SK-N-SH (cell line): ENCODE measurements around the gene SKI. TPM values are rescaled to one million over a fixed set of nuclear protein-coding genes. Genes with fewer than 3 reads are reported as not detected.
A peak's percentile ranks its signal among the peaks of the same experiment; 100 is the strongest.

ENCODE experiments used
- CTCF ChIA-PET: fragments of 300-600, 350-600 bp; formaldehyde crosslinking; extraction: SDS; loops from one replicate; lab custom pipeline; 2021; lab: Yijun Ruan, JAX
- POLR2A ChIA-PET: fragments of 350-600 bp; sonication (Branson Sonifier 250); formaldehyde crosslinking; extraction: SDS; loops from one replicate; lab custom pipeline; 2020; ENCODE audit warnings: antibody characterized with exemption, inconsistent platforms; lab: Yijun Ruan, JAX
- DNase-seq: peaks from one replicate; pipeline ENCODE4 v3.0.0; 2012
- H2AFZ ChIP-seq: fragments of 200-600 bp; sonication (generic); 2 replicates; pipeline ENCODE4 v1.8.1; 2016; ENCODE audit warnings: antibody characterized with exemption, mild to moderate bottlenecking, low read depth
- H3F3A ChIP-seq: fragments of 200-600 bp; sonication (generic); replicated peaks from 2 replicates; pipeline ENCODE3; 2016; ENCODE audit warnings: antibody characterized with exemption, mild to moderate bottlenecking; ENCODE audit not compliant: insufficient read depth
- H3K27ac ChIP-seq, 2 experiments: fragments of 200-500 bp in 1 of 2; fragments of 200-600 bp in 1 of 2; sonication (Bioruptor generic) in 1 of 2; sonication (generic), shearing (Covaris generic) in 1 of 2; 2 replicates each; pipeline versions ENCODE4 v1.5.1 to v1.6.1; 2014 to 2016; ENCODE audit warnings: low read depth in 2 of 2, inconsistent platforms in 1 of 2, low read length in 1 of 2, mild to moderate bottlenecking in 1 of 2, mixed read lengths in 1 of 2
- H3K27me3 ChIP-seq: fragments of 200-600 bp; sonication (generic), shearing (Covaris generic); 2 replicates; pipeline ENCODE4 v1.6.1; 2016; ENCODE audit warnings: mixed run types; ENCODE audit not compliant: insufficient read depth
- H3K36me3 ChIP-seq, 2 experiments: fragments of 200-500 bp in 1 of 2; fragments of 200-600 bp in 1 of 2; sonication (Bioruptor generic) in 1 of 2; sonication (generic) in 1 of 2; replicated peaks in 1 of 2; 2 replicates each; pipeline versions ENCODE3 to v1.5.1; 2014 to 2016; ENCODE audit warnings: low read length in 1 of 2, mild to moderate bottlenecking in 1 of 2; ENCODE audit not compliant: insufficient read depth in 2 of 2, control insufficient read depth in 1 of 2
- H3K4me1 ChIP-seq, 2 experiments: fragments of 200-500 bp in 1 of 2; fragments of 200-600 bp in 1 of 2; sonication (Bioruptor generic) in 1 of 2; sonication (generic), shearing (Covaris generic) in 1 of 2; 2 replicates each; pipeline versions ENCODE4 v1.5.1 to v1.6.1; 2014 to 2016; ENCODE audit warnings: low read depth in 1 of 2, low read length in 1 of 2, mixed run types in 1 of 2; ENCODE audit not compliant: insufficient read depth in 2 of 2, control insufficient read depth in 1 of 2
- H3K4me2 ChIP-seq: fragments of 200-600 bp; sonication (generic), shearing (Covaris generic); 2 replicates; pipeline ENCODE4 v1.6.1; 2017; ENCODE audit warnings: mixed run types
- H3K4me3 ChIP-seq, 2 experiments: fragments of 200-500 bp in 1 of 2; fragments of 200-600 bp in 1 of 2; sonication (Bioruptor generic) in 1 of 2; sonication (generic), shearing (Covaris generic) in 1 of 2; 2 replicates each; pipeline versions ENCODE4 v1.5.1 to v1.8.1; 2014 to 2016; ENCODE audit warnings: low read depth in 2 of 2, inconsistent platforms in 1 of 2, low read length in 1 of 2, mild to moderate bottlenecking in 1 of 2, mixed read lengths in 1 of 2, moderate library complexity in 1 of 2
- H3K79me2 ChIP-seq: fragments of 200-600 bp; sonication (generic); 2 replicates; pipeline ENCODE4 v1.8.1; 2017; ENCODE audit warnings: mild to moderate bottlenecking; ENCODE audit not compliant: insufficient read depth
- H3K9ac ChIP-seq: fragments of 200-600 bp; sonication (generic); 2 replicates; pipeline ENCODE4 v1.6.1; 2017; ENCODE audit warnings: mixed run types
- H3K9me2 ChIP-seq: fragments of 200-600 bp; sonication (generic); 2 replicates; pipeline ENCODE4 v1.6.1; 2017; ENCODE audit warnings: mixed run types
- H3K9me3 ChIP-seq: fragments of 200-600 bp; sonication (generic); 2 replicates; pipeline ENCODE4 v1.6.1; 2017; ENCODE audit warnings: mixed run types, mild to moderate bottlenecking, moderate library complexity
- H4K20me1 ChIP-seq: fragments of 200-600 bp; sonication (generic); 2 replicates; pipeline ENCODE4 v1.6.1; 2017; ENCODE audit warnings: mild to moderate bottlenecking, mixed run types; ENCODE audit not compliant: insufficient read depth
- CHD2 ChIP-seq: fragments of 150-350 bp; IDR thresholded peaks from 2 replicates; pipeline ENCODE4 v1.6.1; 2018; ENCODE audit warnings: low read length; ENCODE audit not compliant: partially characterized antibody
- ELF1 ChIP-seq: IDR thresholded peaks from 2 replicates; pipeline ENCODE4 v1.4.0; 2012
- EZH2phosphoT487 ChIP-seq: fragments of 200-600 bp; sonication (generic); IDR thresholded peaks from 2 replicates; pipeline ENCODE4 v1.6.1; 2017; ENCODE audit warnings: low read depth, mixed run types, mild to moderate bottlenecking, antibody characterized with exemption, moderate library complexity, borderline replicate concordance
- FOXJ3 ChIP-seq: sonication (generic); formaldehyde crosslinking; IDR thresholded peaks from 2 replicates; pipeline ENCODE4 v1.5.1; 2020; ENCODE audit warnings: mild to moderate bottlenecking, missing genetic modification reagents
- FOXM1 ChIP-seq: IDR thresholded peaks from 2 replicates; pipeline ENCODE4 v1.4.0; 2012; ENCODE audit warnings: low read depth, mild to moderate bottlenecking
- GABPA ChIP-seq: IDR thresholded peaks from 2 replicates; pipeline ENCODE4 v1.4.0; 2012; ENCODE audit warnings: low read depth, mild to moderate bottlenecking
- GATA2 ChIP-seq: sonication (generic); formaldehyde crosslinking; IDR thresholded peaks from 2 replicates; pipeline ENCODE4 v1.5.0; 2020; ENCODE audit warnings: mild to moderate bottlenecking, missing genetic modification reagents
- NRF1 ChIP-seq: IDR thresholded peaks from 2 replicates; pipeline ENCODE4 v1.6.1; 2012; ENCODE audit warnings: low read depth, mild to moderate bottlenecking, low read length
- RFX5 ChIP-seq: IDR thresholded peaks from 2 replicates; pipeline ENCODE4 v1.6.1; 2012; ENCODE audit warnings: mild to moderate bottlenecking, improper control_type of control experiment, low read length
- RXRA ChIP-seq: IDR thresholded peaks from 2 replicates; pipeline ENCODE4 v1.4.0; 2012; ENCODE audit warnings: low read depth, mild to moderate bottlenecking, borderline replicate concordance
- TAF1 ChIP-seq: IDR thresholded peaks from 2 replicates; pipeline ENCODE4 v1.6.1; 2012; ENCODE audit warnings: low read depth, mild to moderate bottlenecking, low read length, moderate library complexity, borderline replicate concordance
- YY1 ChIP-seq: IDR thresholded peaks from 2 replicates; pipeline ENCODE4 v1.4.0; 2012; ENCODE audit warnings: low read depth, mild to moderate bottlenecking
- WGBS: methylation state at CpG from one replicate; pipeline ENCODE4 v1.1.6; 2017; ENCODE audit warnings: low lambda C conversion rate; 5-methylcytosine and 5-hydroxymethylcytosine counted together
- polyA plus RNA-seq, 3 experiments: library from polyadenylated mRNA; depleted of rRNA; stranded (reverse); fragments of >200 nt; gene quantifications; 2 replicates each; pipeline ENCODE4 v1.2.3, GENCODE V29; 2012
- TF ChIP-seq, protein P1 (sequence below): fragments of 150-350 bp; IDR thresholded peaks from 2 replicates; pipeline ENCODE4 v1.6.1; 2017; ENCODE audit warnings: antibody characterized with exemption, low read length, low read depth, borderline replicate concordance
- TF ChIP-seq, protein P2 (sequence below): IDR thresholded peaks from 2 replicates; pipeline ENCODE4 v1.4.0; 2012; ENCODE audit warnings: low read depth, borderline replicate concordance
- TF ChIP-seq, protein P3 (sequence below): fragments of 200-600 bp; sonication (generic); IDR thresholded peaks from 2 replicates; pipeline ENCODE4 v1.6.1; 2017; ENCODE audit warnings: antibody characterized with exemption, mild to moderate bottlenecking, moderate library complexity
- TF ChIP-seq, protein P4 (sequence below): IDR thresholded peaks from 2 replicates; pipeline ENCODE4; 2012
- TF ChIP-seq, protein P5 (sequence below): IDR thresholded peaks from 2 replicates; pipeline ENCODE4 v1.6.1; 2012; ENCODE audit warnings: mild to moderate bottlenecking, low read depth, low read length, moderate library complexity

SKI gene
- polyA plus RNA-seq, 1 of the 3 experiments (the other 2 are of a cell fraction) = 7.2 TPM

DNA sequence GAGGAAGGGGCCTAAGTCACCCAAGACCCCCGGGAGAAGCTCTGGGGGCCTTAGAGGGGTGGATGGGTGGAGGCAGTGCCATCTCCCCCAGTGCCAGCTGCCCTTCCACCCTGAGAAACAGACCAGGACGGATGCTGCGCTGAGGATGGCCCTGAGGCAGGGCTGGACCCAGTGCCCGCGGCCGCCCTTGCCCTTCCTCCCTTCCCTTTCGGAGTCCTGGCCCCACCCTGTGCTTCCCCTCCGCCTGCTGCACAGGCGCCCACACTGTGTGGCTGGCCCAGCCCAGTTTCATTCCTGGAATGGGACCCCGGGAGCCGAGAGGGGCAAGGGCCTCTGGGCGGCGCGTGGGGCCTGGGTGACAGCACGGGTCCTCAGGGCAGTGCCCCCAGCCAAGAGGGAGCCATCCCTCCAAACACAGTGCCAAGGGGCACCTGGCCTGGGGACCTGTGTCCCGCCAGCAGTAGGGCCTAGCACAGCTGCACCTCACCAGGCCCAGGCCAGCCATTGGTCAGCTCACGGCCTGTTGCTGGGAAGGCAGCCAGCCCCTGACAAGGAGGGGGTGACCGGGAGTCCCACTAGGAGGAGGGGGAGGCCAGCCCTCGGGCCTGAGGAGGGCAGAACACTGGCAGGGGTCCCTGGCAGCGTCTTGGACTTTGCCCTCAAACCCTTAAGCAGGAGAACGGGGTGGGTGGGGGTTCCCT is 13.4 kb upstream of the SKI start:
- POLR2A ChIA-PET = no interaction called here
- H3K4me2 ChIP-seq = no peak overlapping the region
- peaks cover 15 to 32% of the 10 kb centered on the region in 2 experiments; a peak in 2 of 4 replicates for H3K4me1 ChIP-seq
- no peak overlapping the region for H2AFZ ChIP-seq
- H3K36me3 ChIP-seq = no peaks in the 10 kb centered on the region
- H3K79me2 ChIP-seq = no peaks in the 10 kb centered on the region
- no peaks in the 10 kb centered on the region for H3K9me3 ChIP-seq
- H3K9me2 ChIP-seq = no peaks in the 10 kb centered on the region
- WGBS = 67% methylated on average over 3 of the region's 21 CpGs
- H3F3A ChIP-seq = peaks cover 11% of the 10 kb centered on the region
- peak; percentile 73 for DNase-seq
- TF ChIP-seq ELF1 = no peak
- TF ChIP-seq GATA2 (CRISPR knock-in tag) = no peak
- peak; percentile 82 for TF ChIP-seq RFX5
- CTCF ChIA-PET = interaction anchor here (0.9 to 1.0 kb wide), 2 partner anchors 20 to 167 kb away, joined by 3 to 4 read pairs; no protein-coding TSS in a partner anchor
- no peaks in the 10 kb centered on the region for H4K20me1 ChIP-seq
- no peak overlapping the region for H3K4me3 ChIP-seq
- H3K27me3 ChIP-seq = no peaks in the 10 kb centered on the region
- H3K27ac ChIP-seq = peak overlapping the region in 1 of 2 experiments; percentile 53; a peak in 1 of 4 replicates
- no peak overlapping the region for H3K9ac ChIP-seq

DNA sequence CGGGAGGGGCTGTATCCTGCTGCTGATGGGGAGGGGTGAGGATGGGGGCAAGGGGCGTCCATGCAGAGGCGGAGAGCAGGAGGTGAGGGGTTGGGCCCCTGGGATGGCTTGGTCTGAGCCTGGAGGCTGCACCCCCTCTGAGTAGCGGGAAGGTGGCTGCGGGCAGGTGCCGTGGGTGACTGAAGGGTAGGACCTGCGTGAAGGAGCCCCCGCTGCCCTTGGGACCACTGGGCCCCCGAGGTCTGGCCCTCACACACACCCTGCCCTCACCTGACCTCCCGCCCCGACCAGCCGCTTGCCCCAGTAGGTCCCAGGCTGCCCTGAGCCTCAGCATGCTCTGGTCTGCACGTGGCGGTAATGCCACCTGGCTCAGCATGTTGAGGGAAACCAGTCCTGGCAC is 12.8 kb upstream of the SKI start:
- no peaks in the 10 kb centered on the region for H4K20me1 ChIP-seq
- no peak overlapping the region for H2AFZ ChIP-seq
- no peaks in the 10 kb centered on the region for H3K79me2 ChIP-seq
- H3K9ac ChIP-seq = no peak overlapping the region
- no peak for DNase-seq
- H3K4me1 ChIP-seq = peaks cover 15 to 30% of the 10 kb centered on the region in 2 experiments; a peak in 2 of 4 replicates
- WGBS = 96% methylated on average over 7 of the region's 14 CpGs
- H3K9me2 ChIP-seq = no peaks in the 10 kb centered on the region
- H3K4me2 ChIP-seq = no peak overlapping the region
- no peak overlapping the region for H3K4me3 ChIP-seq
- ChIA-PET CTCF (interaction anchor here (1.1 to 1.5 kb wide), 2 partner anchors 41 to 166 kb away, joined by 3 to 9 read pairs; no protein-coding TSS in a partner anchor), POLR2A (no interaction called here)
- H3K36me3 ChIP-seq = no peaks in the 10 kb centered on the region
- H3K9me3 ChIP-seq = no peaks in the 10 kb centered on the region
- no peaks in the 10 kb centered on the region for H3K27me3 ChIP-seq
- no peak overlapping the region for H3K27ac ChIP-seq
- peaks cover 11% of the 10 kb centered on the region for H3F3A ChIP-seq
- TF ChIP-seq CHD2 (no peak), RXRA (no peak), YY1 (no peak), FOXM1 (no peak), TAF1 (no peak), EZH2phosphoT487 (no peak), RFX5 (no peak), FOXJ3 (CRISPR knock-in tag) (no peak), NRF1 (no peak), GABPA (no peak)
- TF ChIP-seq, protein P1, sequence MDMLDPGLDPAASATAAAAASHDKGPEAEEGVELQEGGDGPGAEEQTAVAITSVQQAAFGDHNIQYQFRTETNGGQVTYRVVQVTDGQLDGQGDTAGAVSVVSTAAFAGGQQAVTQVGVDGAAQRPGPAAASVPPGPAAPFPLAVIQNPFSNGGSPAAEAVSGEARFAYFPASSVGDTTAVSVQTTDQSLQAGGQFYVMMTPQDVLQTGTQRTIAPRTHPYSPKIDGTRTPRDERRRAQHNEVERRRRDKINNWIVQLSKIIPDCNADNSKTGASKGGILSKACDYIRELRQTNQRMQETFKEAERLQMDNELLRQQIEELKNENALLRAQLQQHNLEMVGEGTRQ = no peak
- TF ChIP-seq, protein P2, sequence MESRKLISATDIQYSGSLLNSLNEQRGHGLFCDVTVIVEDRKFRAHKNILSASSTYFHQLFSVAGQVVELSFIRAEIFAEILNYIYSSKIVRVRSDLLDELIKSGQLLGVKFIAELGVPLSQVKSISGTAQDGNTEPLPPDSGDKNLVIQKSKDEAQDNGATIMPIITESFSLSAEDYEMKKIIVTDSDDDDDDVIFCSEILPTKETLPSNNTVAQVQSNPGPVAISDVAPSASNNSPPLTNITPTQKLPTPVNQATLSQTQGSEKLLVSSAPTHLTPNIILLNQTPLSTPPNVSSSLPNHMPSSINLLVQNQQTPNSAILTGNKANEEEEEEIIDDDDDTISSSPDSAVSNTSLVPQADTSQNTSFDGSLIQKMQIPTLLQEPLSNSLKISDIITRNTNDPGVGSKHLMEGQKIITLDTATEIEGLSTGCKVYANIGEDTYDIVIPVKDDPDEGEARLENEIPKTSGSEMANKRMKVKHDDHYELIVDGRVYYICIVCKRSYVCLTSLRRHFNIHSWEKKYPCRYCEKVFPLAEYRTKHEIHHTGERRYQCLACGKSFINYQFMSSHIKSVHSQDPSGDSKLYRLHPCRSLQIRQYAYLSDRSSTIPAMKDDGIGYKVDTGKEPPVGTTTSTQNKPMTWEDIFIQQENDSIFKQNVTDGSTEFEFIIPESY = no peak
- TF ChIP-seq, protein P3, sequence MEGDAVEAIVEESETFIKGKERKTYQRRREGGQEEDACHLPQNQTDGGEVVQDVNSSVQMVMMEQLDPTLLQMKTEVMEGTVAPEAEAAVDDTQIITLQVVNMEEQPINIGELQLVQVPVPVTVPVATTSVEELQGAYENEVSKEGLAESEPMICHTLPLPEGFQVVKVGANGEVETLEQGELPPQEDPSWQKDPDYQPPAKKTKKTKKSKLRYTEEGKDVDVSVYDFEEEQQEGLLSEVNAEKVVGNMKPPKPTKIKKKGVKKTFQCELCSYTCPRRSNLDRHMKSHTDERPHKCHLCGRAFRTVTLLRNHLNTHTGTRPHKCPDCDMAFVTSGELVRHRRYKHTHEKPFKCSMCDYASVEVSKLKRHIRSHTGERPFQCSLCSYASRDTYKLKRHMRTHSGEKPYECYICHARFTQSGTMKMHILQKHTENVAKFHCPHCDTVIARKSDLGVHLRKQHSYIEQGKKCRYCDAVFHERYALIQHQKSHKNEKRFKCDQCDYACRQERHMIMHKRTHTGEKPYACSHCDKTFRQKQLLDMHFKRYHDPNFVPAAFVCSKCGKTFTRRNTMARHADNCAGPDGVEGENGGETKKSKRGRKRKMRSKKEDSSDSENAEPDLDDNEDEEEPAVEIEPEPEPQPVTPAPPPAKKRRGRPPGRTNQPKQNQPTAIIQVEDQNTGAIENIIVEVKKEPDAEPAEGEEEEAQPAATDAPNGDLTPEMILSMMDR = no peak
- TF ChIP-seq, protein P4, sequence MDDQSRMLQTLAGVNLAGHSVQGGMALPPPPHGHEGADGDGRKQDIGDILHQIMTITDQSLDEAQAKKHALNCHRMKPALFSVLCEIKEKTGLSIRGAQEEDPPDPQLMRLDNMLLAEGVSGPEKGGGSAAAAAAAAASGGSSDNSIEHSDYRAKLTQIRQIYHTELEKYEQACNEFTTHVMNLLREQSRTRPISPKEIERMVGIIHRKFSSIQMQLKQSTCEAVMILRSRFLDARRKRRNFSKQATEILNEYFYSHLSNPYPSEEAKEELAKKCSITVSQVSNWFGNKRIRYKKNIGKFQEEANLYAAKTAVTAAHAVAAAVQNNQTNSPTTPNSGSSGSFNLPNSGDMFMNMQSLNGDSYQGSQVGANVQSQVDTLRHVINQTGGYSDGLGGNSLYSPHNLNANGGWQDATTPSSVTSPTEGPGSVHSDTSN = no peak
- TF ChIP-seq, protein P5, sequence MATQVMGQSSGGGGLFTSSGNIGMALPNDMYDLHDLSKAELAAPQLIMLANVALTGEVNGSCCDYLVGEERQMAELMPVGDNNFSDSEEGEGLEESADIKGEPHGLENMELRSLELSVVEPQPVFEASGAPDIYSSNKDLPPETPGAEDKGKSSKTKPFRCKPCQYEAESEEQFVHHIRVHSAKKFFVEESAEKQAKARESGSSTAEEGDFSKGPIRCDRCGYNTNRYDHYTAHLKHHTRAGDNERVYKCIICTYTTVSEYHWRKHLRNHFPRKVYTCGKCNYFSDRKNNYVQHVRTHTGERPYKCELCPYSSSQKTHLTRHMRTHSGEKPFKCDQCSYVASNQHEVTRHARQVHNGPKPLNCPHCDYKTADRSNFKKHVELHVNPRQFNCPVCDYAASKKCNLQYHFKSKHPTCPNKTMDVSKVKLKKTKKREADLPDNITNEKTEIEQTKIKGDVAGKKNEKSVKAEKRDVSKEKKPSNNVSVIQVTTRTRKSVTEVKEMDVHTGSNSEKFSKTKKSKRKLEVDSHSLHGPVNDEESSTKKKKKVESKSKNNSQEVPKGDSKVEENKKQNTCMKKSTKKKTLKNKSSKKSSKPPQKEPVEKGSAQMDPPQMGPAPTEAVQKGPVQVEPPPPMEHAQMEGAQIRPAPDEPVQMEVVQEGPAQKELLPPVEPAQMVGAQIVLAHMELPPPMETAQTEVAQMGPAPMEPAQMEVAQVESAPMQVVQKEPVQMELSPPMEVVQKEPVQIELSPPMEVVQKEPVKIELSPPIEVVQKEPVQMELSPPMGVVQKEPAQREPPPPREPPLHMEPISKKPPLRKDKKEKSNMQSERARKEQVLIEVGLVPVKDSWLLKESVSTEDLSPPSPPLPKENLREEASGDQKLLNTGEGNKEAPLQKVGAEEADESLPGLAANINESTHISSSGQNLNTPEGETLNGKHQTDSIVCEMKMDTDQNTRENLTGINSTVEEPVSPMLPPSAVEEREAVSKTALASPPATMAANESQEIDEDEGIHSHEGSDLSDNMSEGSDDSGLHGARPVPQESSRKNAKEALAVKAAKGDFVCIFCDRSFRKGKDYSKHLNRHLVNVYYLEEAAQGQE = no peak
